ENCODE results near the gene CHCHD6.

CHCHD6 gene

GRCh38 chr3:126867190-126867862 lies 163.3 kb downstream of the CHCHD6 start:
- TF ChIP-seq CTCF (IDR thresholded peaks at IDR 0.05; ENCODE audit: low read depth, low read length) = no peak
- no peak overlapping the region for H3K4me3 ChIP-seq (ENCODE audit: low read depth, low read length)

- TF ChIP-seq CTCF (IDR thresholded peaks at IDR 0.05; ENCODE audit: low read depth, low read length) = no peak
- no peak overlapping the region for H3K4me3 ChIP-seq (ENCODE audit: low read depth, low read length)
Observed at GRCh38 chr3:126867863-126868200, 163.8 kb downstream of the CHCHD6 start.

GRCh38 chr3:126870608-126871210 lies 166.7 kb downstream of the CHCHD6 start:
- no peak for TF ChIP-seq CTCF (IDR thresholded peaks at IDR 0.05; ENCODE audit: low read depth, low read length)
- H3K4me3 ChIP-seq (ENCODE audit: low read depth, low read length) = no peak overlapping the region

GRCh38 chr3:126872701-126873342 lies 168.8 kb downstream of the CHCHD6 start:
- TF ChIP-seq CTCF (IDR thresholded peaks at IDR 0.05; ENCODE audit: low read depth, low read length) = no peak

GRCh38 chr3:126873416-126873815 lies 169.4 kb downstream of the CHCHD6 start:
- no peak for TF ChIP-seq CTCF (IDR thresholded peaks at IDR 0.05; ENCODE audit: low read depth, low read length)
- H3K4me3 ChIP-seq (ENCODE audit: low read depth, low read length) = no peak overlapping the region

More at GRCh38 chr3:126872701-126873342, 168.8 kb downstream of the CHCHD6 start:
- no peak overlapping the region for H3K4me3 ChIP-seq (ENCODE audit: low read depth, low read length)

- no peak for TF ChIP-seq CTCF (IDR thresholded peaks at IDR 0.05; ENCODE audit: low read depth, low read length)
Observed at GRCh38 chr3:126878664-126879063, 174.6 kb downstream of the CHCHD6 start.

GRCh38 chr3:126880901-126881300 lies 176.9 kb downstream of the CHCHD6 start:
- H3K4me3 ChIP-seq (ENCODE audit: low read depth, low read length) = no peak overlapping the region
- no peak for TF ChIP-seq CTCF (IDR thresholded peaks at IDR 0.05; ENCODE audit: low read depth, low read length)

More at GRCh38 chr3:126878664-126879063, 174.6 kb downstream of the CHCHD6 start:
- no peak overlapping the region for H3K4me3 ChIP-seq (ENCODE audit: low read depth, low read length)

Data from WI38 (cell line).